Measurements from ENCODE around the gene DOC2B.
"Not testable (repeated sequence)": the region's sequence is repeated elsewhere in the genome, so short reads cannot be mapped to it uniquely, and the experiment has no call there.

Gene DOC2B

GRCh38 chr17:213286-214105, 32.0 kb upstream of the DOC2B start:
- in situ Hi-C loops (cut with MboI; ENCODE audit: low sequenced_read_pairs), result no loop called here

DNA sequence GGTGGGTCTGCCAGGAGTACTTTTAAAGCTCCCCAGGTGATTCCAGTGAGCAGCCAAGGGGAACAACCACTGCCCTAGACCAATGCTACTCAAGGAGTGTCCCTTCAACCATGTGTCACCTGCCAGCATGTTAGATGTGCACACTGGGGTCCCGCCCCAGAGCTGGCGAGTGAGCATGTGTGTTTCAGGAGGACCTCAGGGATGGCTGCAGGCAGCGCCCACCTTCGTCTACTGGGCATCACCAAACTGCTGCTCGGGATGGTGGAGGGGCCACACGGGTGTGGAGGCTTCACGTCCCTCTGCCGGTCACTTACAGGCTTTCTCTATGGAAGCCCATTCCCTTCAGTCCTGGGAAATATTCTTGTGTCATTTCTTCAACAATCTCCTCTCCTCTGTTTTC, 29.0 kb upstream of the DOC2B start:
- in situ Hi-C loops (cut with MboI; ENCODE audit: low sequenced_read_pairs), result no loop called here

GRCh38 chr17:208429-208828, 27.0 kb upstream of the DOC2B start:
- in situ Hi-C loops (cut with MboI; ENCODE audit: low sequenced_read_pairs), result no loop called here

GRCh38 chr17:207775-208174, 26.3 kb upstream of the DOC2B start:
- in situ Hi-C loops (cut with MboI; ENCODE audit: low sequenced_read_pairs), result no loop called here

- in situ Hi-C loops (cut with MboI; ENCODE audit: low sequenced_read_pairs), result no loop called here
Measured at GRCh38 chr17:206941-207560, 25.6 kb upstream of the DOC2B start.

GRCh38 chr17:206484-206883, 25.0 kb upstream of the DOC2B start:
- in situ Hi-C loops (cut with MboI; ENCODE audit: low sequenced_read_pairs), result not testable (repeated sequence)

GRCh38 chr17:205817-206216, 24.4 kb upstream of the DOC2B start:
- in situ Hi-C loops (cut with MboI; ENCODE audit: low sequenced_read_pairs), result no loop called here

DNA sequence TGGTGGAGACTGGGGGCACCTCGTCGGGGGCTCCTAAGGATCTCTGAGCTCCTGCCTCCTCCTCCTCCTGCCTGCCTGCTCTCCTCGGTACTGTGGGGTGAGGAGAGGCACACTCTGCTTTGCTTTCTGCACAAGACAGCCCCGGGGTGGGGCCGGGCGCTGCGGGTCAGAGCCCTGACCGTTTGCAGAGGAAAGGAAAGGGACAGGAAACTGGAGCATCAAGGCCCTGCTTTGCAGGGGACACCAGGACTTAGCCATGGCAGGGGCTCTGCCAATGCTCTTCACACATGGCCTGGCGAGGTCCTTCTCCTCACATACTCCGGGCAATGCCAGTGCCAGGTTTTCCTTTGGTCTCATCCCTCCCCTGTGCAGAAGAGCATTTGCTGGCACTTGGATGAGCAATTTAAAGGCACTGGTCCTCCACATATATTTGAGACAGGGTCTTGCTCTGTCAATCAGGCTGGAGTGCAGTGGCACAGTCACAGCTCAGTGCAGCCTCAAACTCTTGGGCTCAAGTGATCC, 23.8 kb upstream of the DOC2B start:
- in situ Hi-C loops (cut with MboI; ENCODE audit: low sequenced_read_pairs), result no loop called here

GRCh38 chr17:204427-205147, 23.1 kb upstream of the DOC2B start:
- in situ Hi-C loops (cut with MboI; ENCODE audit: low sequenced_read_pairs), result no loop called here

GRCh38 chr17:202501-202951, 21.1 kb upstream of the DOC2B start:
- in situ Hi-C loops (cut with MboI; ENCODE audit: low sequenced_read_pairs), result no loop called here

DNA sequence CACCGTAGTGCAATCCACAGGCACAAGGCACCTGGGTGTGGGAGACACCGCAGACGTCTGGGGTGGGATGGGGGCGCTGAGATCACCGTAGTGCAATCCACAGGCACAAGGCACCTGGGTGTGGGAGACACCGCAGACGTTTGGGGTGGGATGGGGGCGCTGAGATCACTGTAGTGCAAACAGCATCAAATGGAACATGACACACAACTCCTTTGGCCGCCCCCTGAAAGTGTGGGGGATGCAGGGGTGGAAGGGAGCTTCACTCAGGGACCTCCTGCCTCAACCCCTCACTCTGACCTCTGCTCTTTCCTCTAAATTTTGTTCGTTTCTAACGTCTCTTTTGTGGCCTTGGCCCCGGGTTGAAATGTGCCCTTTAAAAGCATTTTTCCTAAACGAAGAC, 20.3 kb upstream of the DOC2B start:
- in situ Hi-C loops (cut with MboI; ENCODE audit: low sequenced_read_pairs), result not testable (repeated sequence)

GRCh38 chr17:201257-201656, 19.8 kb upstream of the DOC2B start:
- in situ Hi-C loops (cut with MboI; ENCODE audit: low sequenced_read_pairs), result not testable (repeated sequence)

GRCh38 chr17:200586-200985, 19.1 kb upstream of the DOC2B start:
- in situ Hi-C loops (cut with MboI; ENCODE audit: low sequenced_read_pairs), result no loop called here

GRCh38 chr17:199806-200545, 18.5 kb upstream of the DOC2B start:
- in situ Hi-C loops (cut with MboI; ENCODE audit: low sequenced_read_pairs), result no loop called here

- in situ Hi-C loops (cut with MboI; ENCODE audit: low sequenced_read_pairs), result no loop called here
Measured at GRCh38 chr17:199191-199604, 17.7 kb upstream of the DOC2B start.

DNA sequence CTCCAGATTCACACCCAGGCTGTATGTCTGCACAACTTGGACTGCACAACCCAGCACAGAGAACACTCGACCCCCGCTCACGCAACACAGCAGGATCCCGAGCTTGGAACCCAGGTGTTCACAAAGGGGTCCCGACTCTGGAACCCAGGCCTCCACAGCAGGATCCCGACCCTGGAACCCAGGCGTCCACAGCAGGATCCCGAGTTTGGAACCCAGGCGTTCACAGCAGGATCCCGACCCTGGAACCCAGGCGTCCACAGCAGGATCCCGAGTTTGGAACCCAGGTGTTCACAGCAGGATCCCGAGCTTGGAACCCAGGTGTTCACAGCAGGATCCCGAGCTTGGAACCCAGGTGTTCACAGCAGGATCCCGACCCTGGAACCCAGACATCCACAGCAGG, 16.8 kb upstream of the DOC2B start:
- in situ Hi-C loops (cut with MboI; ENCODE audit: low sequenced_read_pairs), result not testable (repeated sequence)

DNA sequence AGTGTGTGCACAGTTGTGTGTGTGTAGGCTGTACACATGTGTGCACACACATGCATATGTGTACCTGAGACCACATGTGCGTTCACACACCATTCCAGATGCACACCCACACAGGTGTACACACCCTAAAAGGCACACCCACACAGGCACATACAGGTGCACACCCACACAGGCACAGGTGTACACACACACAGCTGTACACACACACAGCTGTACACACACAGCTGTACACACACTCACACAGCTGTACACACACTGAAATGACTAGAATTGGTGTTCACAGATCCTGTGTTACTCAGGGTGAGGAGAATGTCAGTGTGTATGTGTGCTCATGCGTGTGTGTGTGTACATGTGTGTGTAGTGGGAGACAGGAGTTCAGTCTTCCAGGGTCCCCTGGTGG, 15.9 kb upstream of the DOC2B start:
- in situ Hi-C loops (cut with MboI; ENCODE audit: low sequenced_read_pairs), result no loop called here

- in situ Hi-C loops (cut with MboI; ENCODE audit: low sequenced_read_pairs), result no loop called here
Measured at GRCh38 chr17:194828-195602, 13.6 kb upstream of the DOC2B start.

GRCh38 chr17:193841-194806, 12.7 kb upstream of the DOC2B start:
- in situ Hi-C loops (cut with MboI; ENCODE audit: low sequenced_read_pairs), result no loop called here

All from HL-60/S4 (cell line).